CD4-positive, alpha-beta T cell treated with Interleukin-17A for 1 hour (primary cell): ENCODE measurements around the gene SPINT1.
"Not testable (repeated sequence)": the region's sequence is repeated elsewhere in the genome, so short reads cannot be mapped to it uniquely, and the experiment has no call there.

Source experiments
- DNase-seq: peaks from one replicate; pipeline ENCODE4 v3.0.0-alpha.2; 2020

SPINT1 gene

GRCh38 chr15:40830884-40831283 lies 13.0 kb upstream of the SPINT1 start:
- no peak for DNase-seq

DNA sequence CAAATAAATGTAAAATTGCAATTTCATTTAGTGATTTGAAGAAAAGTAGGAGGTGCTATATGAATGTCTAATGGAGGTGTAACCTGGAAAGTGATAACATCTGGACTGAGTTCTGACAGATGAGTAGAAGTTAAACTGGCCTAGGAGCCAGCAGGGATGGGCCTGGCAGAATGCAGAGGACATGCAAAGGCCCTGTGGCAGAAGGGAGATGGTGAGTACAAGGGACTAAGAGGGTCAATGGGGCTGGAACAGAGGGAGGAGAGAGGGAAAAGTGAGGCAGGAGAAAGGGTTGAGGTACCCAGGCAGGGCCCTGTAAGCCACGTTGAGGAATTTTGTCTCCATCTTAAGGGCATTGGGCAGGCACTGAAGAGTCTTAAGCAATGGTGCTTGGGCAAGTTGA lies 12.0 kb upstream of the SPINT1 start:
- no peak for DNase-seq

- no peak for DNase-seq
Measured at GRCh38 chr15:40832903-40833302, 10.9 kb upstream of the SPINT1 start.

DNA sequence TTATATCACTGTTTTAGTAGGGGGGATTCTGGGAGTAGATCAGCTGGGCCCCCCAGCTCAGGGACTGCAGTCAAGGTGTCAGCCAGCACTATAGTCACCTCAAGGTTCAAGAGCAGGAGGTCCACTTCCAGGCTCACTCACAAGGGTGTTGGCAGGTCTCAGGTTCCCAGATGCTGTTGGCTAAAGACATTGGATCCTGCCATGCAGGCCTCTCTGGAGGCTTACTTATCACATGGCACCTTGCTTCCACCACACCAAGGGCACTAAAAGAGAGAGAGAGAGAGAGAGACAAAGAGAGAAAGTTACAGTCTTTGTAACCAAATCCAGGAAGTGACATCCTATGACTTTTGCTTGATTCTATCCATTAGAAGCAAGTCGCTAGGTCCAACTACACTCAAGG lies 7.8 kb upstream of the SPINT1 start:
- DNase-seq: no peak

GRCh38 chr15:40838756-40839155 lies 5.1 kb upstream of the SPINT1 start:
- DNase-seq: no peak

GRCh38 chr15:40841741-40842140 lies 2.1 kb upstream of the SPINT1 start:
- DNase-seq: no peak

GRCh38 chr15:40843261-40843884 lies 475 bp upstream of the SPINT1 start:
- DNase-seq: no peak

DNA sequence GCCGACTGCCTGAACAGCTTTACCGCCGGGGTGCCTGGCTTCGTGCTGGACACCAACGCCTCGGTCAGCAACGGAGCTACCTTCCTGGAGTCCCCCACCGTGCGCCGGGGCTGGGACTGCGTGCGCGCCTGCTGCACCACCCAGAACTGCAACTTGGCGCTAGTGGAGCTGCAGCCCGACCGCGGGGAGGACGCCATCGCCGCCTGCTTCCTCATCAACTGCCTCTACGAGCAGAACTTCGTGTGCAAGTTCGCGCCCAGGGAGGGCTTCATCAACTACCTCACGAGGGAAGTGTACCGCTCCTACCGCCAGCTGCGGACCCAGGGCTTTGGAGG lies 815 bp downstream of the SPINT1 start:
- DNase-seq: peak; percentile 24

DNA sequence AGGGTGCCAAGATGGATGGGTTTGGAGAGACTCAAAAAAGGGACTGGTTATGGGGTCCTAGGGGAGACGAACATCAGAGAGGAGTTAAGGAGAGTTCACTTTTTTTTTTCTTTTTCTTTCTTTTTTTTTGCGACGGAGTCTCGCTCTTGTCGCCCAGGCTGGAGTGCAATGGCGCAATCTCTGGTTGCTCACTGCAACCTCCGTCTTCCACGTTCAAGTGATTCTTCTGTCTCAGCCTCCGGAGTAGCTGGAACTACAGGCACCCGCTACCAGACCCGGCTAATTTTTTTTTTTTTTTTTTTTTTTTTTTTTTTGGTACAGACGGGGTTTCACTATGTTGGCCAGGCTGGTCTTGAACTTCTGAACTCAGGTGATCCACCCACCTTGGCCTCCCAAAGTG lies 1.2 kb downstream of the SPINT1 start:
- DNase-seq: no peak

DNA sequence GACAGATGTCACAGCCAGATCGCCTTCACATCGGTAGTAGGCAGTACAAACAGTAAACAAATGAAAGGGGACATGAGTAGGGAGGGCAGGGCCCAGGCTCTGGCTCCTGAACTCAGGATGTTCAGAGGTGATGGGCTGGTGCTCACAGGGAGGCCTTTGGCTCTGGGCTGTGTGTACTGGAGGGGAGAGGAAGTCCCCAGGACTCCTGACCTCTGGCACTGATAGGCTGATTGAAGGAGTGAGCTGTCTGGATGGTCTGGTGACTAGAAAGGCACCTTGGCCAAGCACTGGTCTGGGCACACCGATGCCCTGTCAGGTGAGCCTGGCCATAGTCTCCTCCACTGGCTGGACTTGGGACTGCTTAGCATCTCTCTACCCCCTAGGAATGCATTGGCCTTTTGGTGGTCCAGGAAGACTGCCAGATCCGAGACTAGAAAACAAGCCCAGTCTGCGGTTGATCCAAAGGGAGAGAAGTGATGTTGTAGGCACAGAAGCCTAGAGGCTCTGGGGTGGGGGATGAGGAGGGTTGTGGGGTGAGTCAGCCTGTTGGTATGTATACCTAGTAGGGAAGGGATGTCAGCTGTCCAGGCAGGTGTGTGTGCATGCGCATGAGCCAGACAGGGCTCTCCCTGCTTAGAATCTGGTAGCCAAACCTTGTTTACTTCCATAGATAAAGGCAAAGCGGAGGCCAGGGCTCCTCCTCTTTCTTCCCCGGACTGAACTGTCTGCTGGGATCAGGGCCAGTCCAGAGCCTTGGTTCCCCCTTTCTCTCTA lies 1.9 kb downstream of the SPINT1 start:
- no peak for DNase-seq

DNA sequence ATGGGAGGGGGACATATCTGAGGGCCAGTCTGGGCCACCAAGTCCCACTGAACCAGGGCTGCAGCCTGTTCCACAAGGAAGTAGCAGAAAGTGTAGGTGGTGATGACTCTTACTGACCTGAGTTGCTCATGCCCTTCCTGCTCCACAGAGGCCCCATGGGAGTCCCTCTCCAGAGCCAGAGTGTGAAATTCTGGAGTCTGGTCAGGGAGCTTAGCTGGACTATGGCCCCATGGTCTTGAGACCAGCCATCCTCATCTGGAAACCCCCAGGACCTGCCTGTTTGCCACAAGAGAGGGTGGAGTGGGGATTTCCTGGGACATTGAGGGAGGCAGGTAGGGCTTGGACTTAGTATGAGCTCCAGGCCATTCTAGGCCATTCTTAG lies 3.0 kb downstream of the SPINT1 start:
- DNase-seq: no peak

DNA sequence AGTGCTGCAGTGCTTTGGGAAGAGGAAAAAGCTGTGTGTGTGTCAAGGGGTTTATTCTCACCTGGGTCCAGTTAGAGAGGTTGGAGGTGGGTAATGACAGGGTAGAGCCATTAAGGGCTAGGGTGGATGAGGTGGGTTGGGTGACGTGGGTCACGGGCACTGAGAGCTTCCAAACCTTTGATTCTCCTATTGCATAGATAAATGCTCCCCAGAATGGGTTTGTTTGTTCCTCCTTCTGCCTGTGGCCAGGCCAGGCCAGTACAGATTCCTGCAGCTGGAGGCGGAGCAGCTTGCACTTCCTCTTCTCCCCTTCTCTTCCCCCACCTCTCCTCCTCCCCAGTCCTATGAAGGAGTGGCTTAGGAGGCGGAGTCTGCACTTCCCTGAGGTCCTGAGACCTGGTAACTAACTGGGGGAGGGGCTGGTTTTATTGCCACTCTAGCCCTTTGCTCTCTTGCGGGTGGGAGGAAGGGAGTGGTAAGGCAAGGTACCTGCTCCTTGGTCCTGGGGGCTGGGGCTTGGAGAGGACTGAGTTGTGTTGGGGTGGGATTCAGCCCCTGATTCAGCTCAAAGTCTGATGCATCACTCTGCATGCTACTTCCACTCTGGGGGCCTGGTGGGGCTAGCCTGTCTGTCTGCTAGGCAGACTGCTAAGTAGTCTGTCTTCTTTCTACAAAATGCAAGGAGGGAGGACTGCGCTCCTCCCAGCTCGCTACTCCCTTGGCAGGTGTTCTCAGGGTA lies 3.5 kb downstream of the SPINT1 start:
- DNase-seq: peak; percentile 10

DNA sequence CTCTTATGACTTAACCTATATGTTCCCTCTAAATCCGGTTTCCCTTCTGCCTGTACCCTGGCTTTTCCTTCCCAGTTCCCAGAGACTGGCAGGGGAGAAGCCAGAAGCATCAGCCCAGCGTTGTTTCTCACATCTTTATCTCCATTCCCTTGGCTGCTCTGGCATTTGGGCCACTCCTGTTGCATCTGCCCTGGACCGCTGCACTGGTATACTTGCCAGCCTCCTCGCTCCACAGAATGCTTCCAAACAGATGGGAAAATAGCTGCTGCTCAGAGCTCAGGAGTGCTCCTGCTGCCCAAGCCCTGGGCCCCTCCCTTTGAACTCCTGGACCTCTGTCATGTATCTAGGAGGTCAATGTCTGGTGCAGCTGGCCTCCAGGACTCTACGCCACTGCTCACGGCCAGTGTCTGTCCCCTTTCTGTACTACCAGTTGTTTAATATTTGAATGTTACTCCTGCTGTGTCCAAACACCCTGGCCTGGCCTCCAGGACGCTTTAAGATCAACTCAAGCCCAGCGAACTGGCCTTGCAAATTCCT lies 6.8 kb downstream of the SPINT1 start:
- no peak for DNase-seq

DNA sequence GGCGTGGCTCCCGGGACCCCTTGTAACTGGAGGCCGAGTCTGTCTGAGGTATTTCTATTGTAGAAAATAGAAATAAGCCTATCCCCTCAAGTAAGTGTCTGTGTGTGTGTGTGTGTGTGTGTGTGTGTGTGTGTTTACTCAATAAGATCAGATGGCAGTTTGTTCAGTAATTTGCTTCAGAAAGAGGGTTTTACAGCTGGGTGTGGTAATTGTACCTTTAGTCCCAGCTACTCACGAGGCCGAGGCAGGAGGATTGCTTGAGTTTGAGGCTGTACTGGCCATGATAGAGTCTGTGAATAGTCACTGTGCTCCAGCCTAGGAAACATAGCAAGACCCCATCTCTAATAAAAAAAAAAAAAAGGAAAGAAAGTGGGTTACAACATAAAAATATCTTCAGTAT lies 8.7 kb downstream of the SPINT1 start:
- no peak for DNase-seq

GRCh38 chr15:40853241-40853890 lies 9.5 kb downstream of the SPINT1 start:
- no peak for DNase-seq

DNA sequence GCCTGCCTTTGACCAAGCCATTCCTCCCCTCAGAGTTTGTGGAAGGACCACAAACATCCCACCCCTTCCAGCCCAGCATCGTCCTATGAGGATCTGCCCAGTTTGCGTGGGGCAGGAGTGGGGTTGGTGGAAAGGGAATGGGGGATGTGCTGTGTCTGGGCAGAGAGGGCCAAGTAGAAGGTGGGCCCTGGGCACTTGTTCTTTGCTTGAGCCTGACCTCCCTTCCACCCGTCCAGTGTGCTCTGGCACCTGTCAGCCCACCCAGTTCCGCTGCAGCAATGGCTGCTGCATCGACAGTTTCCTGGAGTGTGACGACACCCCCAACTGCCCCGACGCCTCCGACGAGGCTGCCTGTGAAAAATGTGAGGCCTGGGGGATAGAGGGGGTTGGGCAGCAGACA lies 10.3 kb downstream of the SPINT1 start:
- no peak for DNase-seq

DNA sequence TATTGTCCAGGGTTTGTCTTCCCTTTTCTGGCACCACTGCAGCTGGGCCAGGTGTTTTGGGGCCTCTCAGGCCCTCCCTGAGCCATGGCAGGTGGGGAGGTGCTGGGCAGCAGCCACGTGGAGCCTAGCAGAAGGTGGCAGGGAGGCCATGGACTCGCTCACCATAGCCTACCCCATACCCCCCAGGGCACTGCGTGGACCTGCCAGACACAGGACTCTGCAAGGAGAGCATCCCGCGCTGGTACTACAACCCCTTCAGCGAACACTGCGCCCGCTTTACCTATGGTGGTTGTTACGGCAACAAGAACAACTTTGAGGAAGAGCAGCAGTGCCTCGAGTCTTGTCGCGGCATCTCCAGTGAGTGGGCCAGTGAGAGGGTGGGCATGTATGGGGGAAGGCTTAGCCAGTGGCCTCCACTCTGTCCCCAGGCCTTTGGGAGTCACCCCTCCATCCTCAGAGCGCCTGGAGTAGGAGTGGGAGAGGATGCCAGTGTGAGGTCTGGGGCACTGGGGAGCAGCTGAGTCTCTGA lies 11.9 kb downstream of the SPINT1 start:
- DNase-seq: no peak

- no peak for DNase-seq
Measured at GRCh38 chr15:40856746-40857145, 12.9 kb downstream of the SPINT1 start.

DNA sequence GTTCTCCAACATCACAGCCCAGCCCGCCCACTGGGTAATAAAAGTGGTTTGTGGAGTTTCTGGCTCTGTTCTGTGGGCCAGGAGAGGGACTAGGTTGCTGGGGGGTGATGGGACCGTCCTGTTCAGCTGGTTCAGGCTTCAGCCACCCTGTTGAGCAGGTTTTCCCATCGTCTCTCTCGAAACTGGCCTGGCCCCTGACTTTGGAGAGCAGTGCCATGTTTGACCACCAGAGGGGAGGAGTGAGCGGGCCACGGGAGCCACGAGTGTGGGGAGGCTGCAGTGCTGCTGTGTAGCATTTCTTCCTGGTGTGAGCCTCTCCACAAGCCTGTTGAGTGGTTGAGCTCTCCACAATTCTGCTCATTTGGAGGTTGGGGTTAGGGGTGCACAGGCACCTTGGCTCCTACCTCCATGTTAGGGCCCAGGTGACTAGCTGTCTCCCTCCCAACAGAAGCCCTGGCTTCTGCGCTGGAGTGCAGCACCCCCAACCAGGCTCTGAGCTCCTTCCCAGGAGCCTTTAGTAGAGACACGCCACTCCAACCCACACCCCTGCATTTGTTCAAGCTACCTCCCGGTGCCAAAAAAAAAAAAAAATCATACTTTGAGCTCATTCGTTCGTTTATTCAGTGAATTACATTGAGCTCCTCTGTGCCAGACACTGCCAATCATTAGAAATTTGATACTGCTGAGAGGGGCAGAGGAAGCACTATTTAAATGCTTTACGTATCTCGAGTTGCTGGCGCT lies 13.9 kb downstream of the SPINT1 start:
- DNase-seq: peak; percentile 85

DNA sequence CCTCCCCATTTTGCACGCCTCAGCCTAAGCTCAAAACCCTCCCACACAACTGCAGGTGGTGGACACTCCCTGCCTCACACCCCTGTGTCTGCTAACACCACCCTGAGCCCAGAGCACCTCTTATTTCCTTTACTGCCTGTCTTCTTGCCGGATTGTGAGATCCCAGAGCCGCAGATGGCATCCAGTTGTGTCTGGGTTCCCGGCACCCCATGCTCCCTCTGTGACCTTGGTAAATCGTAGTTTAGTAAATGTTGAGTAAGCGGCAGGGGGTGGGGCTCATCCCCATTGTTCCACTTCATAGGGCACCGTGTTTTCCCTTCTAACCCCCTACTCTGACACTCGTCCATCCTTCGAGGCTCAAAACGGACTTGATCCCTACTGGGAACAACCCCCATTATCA lies 14.9 kb downstream of the SPINT1 start:
- DNase-seq: no peak

DNA sequence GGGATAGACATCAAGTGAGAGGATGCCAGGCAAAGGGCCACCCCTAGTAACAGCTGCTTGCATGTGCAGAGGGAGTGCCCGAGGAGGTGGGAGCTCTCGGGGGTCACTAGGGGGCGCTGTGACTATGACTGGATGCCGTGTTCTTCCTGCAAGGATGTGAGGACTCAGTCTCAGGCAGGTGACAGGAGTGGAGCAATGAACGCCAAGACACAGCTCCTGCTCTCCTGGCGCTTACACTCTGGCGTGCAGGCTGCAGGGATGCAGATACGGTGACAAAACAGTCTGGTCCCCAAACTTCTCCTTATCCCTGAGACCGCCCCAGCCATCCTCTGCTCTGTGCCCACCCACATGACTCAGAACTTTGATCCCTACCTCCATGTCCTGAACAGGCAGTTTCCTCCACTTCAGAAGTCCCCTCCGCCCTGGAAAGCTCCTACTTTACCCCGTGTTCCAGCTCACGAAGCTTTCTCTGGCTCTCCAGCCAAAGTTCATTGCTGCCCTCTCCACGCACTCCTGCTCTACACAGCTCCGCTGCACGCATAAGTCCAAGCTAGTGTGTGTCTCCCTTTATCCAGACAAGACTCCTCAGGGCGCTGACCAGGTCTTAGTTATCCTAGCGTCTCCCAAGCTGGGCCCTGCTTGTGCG lies 15.5 kb downstream of the SPINT1 start:
- DNase-seq: peak; percentile 83

DNA sequence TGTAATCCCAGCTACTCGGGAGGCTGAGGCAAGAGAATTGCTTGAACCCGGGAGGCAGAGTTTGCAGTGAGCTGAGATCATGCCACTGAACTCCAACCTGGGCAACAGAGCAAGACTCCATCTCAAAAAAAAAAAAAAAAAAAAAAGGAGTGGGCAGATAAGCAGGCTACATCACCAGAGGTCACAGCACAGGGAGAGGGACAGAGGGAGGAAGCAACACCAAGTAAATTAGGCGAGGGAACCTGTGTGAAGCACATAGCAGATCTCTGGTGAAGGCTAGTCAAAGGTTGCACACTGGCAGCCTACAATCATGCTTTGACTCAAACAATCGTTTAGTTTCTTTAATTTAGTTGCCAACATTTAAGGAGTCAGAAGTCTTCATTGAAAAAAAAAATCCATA lies 17.3 kb downstream of the SPINT1 start:
- DNase-seq: not testable (repeated sequence)
